Cardiac fibroblast (primary cell): ENCODE data around the gene DPEP3.
A peak's percentile ranks its signal among the peaks of the same experiment; 100 is the strongest.

ENCODE experiments used
- DNase-seq, 2 donors: peaks; one replicate each; pipeline versions ENCODE4 v3.0.0 to v3.0.0-alpha.2; 2010; ENCODE audit warnings: low read depth in 2 of 2
- H3K4me3 ChIP-seq, 2 donors: replicated peaks in 1 of 2; 1 replicate in 1 of 2; 2 replicates in 1 of 2; pipeline ENCODE4 v1.5.1; 2011; ENCODE audit warnings: low read depth in 2 of 2, low read length in 2 of 2, mild to moderate bottlenecking in 2 of 2, moderate library complexity in 1 of 2
- TF ChIP-seq, protein P1 (sequence below): IDR thresholded peaks from one replicate; pipeline ENCODE4 v1.5.1; 2011; ENCODE audit warnings: low read depth, mild to moderate bottlenecking, low read length, inconsistent platforms

DPEP3 gene

GRCh38 chr16:67979955-67980678 lies at the start of gene DPEP3:
TSS of gene DPEP3 (minus strand) at chr16:67980499. CDS start at chr16:67980380, 119 bp downstream.
- no peak for DNase-seq
- TF ChIP-seq, protein P1, sequence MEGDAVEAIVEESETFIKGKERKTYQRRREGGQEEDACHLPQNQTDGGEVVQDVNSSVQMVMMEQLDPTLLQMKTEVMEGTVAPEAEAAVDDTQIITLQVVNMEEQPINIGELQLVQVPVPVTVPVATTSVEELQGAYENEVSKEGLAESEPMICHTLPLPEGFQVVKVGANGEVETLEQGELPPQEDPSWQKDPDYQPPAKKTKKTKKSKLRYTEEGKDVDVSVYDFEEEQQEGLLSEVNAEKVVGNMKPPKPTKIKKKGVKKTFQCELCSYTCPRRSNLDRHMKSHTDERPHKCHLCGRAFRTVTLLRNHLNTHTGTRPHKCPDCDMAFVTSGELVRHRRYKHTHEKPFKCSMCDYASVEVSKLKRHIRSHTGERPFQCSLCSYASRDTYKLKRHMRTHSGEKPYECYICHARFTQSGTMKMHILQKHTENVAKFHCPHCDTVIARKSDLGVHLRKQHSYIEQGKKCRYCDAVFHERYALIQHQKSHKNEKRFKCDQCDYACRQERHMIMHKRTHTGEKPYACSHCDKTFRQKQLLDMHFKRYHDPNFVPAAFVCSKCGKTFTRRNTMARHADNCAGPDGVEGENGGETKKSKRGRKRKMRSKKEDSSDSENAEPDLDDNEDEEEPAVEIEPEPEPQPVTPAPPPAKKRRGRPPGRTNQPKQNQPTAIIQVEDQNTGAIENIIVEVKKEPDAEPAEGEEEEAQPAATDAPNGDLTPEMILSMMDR: peak; percentile 36
- no peak within 1 kb of the TSS for H3K4me3 ChIP-seq

- no peak overlapping the region for H3K4me3 ChIP-seq
- no peak for DNase-seq
- TF ChIP-seq, protein P1: no peak
Measured at GRCh38 chr16:68028996-68029395, 48.7 kb upstream of the DPEP3 start.

- TF ChIP-seq, protein P1: no peak
- peak within 1 kb of the TSS; percentile 80 to 93 for H3K4me3 ChIP-seq
- peak; percentile 92 to 95 for DNase-seq
Measured at GRCh38 chr16:68022728-68023537, 42.6 kb upstream of the DPEP3 start, which contains the start of the genes DDX28 and DUS2. TSS of gene DDX28 (minus strand) at chr16:68023232. CDS start at chr16:68023202, 30 bp downstream. TSS of gene DUS2 (plus strand) at chr16:68023284. CDS start at chr16:68038024, 14,740 bp downstream.

GRCh38 chr16:68022278-68022727 lies 42.0 kb upstream of the DPEP3 start:
- TF ChIP-seq, protein P1: no peak
- H3K4me3 ChIP-seq: peak overlapping the region; percentile 80 to 93
- no peak for DNase-seq

GRCh38 chr16:68021490-68021889 lies 41.2 kb upstream of the DPEP3 start:
- H3K4me3 ChIP-seq: peak overlapping the region; percentile 80 to 93
- no peak for DNase-seq
- TF ChIP-seq, protein P1: no peak

- TF ChIP-seq, protein P1: no peak
- no peak for DNase-seq
- H3K4me3 ChIP-seq: no peak overlapping the region
Measured at GRCh38 chr16:68019167-68019680, 38.9 kb upstream of the DPEP3 start.
